Endothelial cell of umbilical vein (primary cell): Measurements from ENCODE around the gene OR10K1. TPM values are rescaled to one million over a fixed set of nuclear protein-coding genes. Genes with fewer than 3 reads are reported as not detected.

ENCODE experiments used
- BruUV-seq: library from RNA; stranded (reverse); fragments of 400-500 nt; replicated peaks from 2 replicates; lab custom pipeline; 2021; lab: Mats Ljungman, UMichigan
- CTCF ChIA-PET: fragments of 300-600, 350-600 bp; sonication (Branson Sonifier 250); formaldehyde crosslinking; loops from one replicate; lab custom pipeline; 2021; ENCODE audit warnings: antibody characterized with exemption, inconsistent platforms; lab: Charles Lee
- POLR2A ChIA-PET: fragments of 300-600, 350-600 bp; sonication (Branson Sonifier 250); formaldehyde crosslinking; loops from one replicate; lab custom pipeline; 2021; ENCODE audit warnings: antibody characterized with exemption, inconsistent platforms; lab: Charles Lee
- DNase-seq: peaks from one replicate; pipeline ENCODE4 v3.0.0-alpha.2; 2011; ENCODE audit warnings: low read depth, low spot score
- FAIRE-seq: peaks from 2 replicates; lab custom pipeline; 2011; peaks lifted over from hg19 to GRCh38; lab: Jason Lieb, UNC
- H2AFZ ChIP-seq: 2 replicates; pipeline ENCODE4 v1.6.0; 2012; ENCODE audit warnings: low read depth, low read length, control low read depth, inconsistent platforms
- H3K27ac ChIP-seq: 2 replicates; pipeline ENCODE4 v1.5.1; 2011; ENCODE audit warnings: low read depth, mild to moderate bottlenecking, control low read depth, low read length, moderate library complexity; ENCODE audit not compliant: insufficient read depth
- H3K27me3 ChIP-seq, 2 experiments: 2 replicates each; pipeline versions ENCODE4 v1.6.0 to v1.6.1; 2011; ENCODE audit warnings: low read length in 2 of 2, mixed read lengths in 1 of 2; ENCODE audit not compliant: control insufficient read depth in 2 of 2, insufficient read depth in 2 of 2
- H3K36me3 ChIP-seq, 2 experiments: 2 replicates in 1 of 2; 3 replicates in 1 of 2; pipeline ENCODE4 v1.5.1; 2011; ENCODE audit warnings: low read length in 2 of 2, mild to moderate bottlenecking in 1 of 2, moderate library complexity in 1 of 2; ENCODE audit not compliant: control insufficient read depth in 2 of 2, insufficient read depth in 2 of 2; ENCODE audit errors: extremely low read depth in 1 of 2
- H3K4me1 ChIP-seq: 3 replicates; pipeline ENCODE4 v1.5.1; 2011; ENCODE audit warnings: mild to moderate bottlenecking, low read length; ENCODE audit not compliant: control insufficient read depth, insufficient read depth; ENCODE audit errors: extremely low read depth
- H3K4me2 ChIP-seq: 2 replicates; pipeline ENCODE4 v1.6.1; 2011; ENCODE audit warnings: low read length, control low read depth, mixed read lengths; ENCODE audit not compliant: insufficient read depth
- H3K4me3 ChIP-seq, 3 experiments: fragments of 200-600 bp in 1 of 3; sonication (generic), shearing (Covaris generic) in 1 of 3; replicated peaks in 1 of 3; 2 replicates each; pipeline ENCODE4 v1.5.1; 2011 to 2016; ENCODE audit warnings: control low read depth in 3 of 3, low read length in 3 of 3, mild to moderate bottlenecking in 2 of 3, inconsistent platforms in 1 of 3, low read depth in 1 of 3, moderate library complexity in 1 of 3; ENCODE audit not compliant: insufficient read depth in 1 of 3
- H3K79me2 ChIP-seq: 2 replicates; pipeline ENCODE4 v1.6.0; 2012; ENCODE audit warnings: low read length, inconsistent platforms; ENCODE audit not compliant: control insufficient read depth, insufficient read depth
- H3K9ac ChIP-seq: replicated peaks from 2 replicates; pipeline ENCODE3; 2011; ENCODE audit warnings: low read length, control low read depth; ENCODE audit not compliant: insufficient read depth; ENCODE audit errors: extremely low read depth
- H3K9me1 ChIP-seq: replicated peaks from 3 replicates; pipeline ENCODE4 v1.6.0; 2011; ENCODE audit warnings: mild to moderate bottlenecking, low read length; ENCODE audit not compliant: control insufficient read depth, insufficient read depth; ENCODE audit errors: extremely low read depth
- H3K9me3 ChIP-seq: replicated peaks from 2 replicates; pipeline ENCODE4 v1.5.1; 2012; ENCODE audit warnings: low read length, inconsistent platforms; ENCODE audit not compliant: control insufficient read depth, insufficient read depth
- H4K20me1 ChIP-seq: replicated peaks from 2 replicates; pipeline ENCODE3; 2011; ENCODE audit warnings: mild to moderate bottlenecking, low read length; ENCODE audit not compliant: control insufficient read depth, insufficient read depth; ENCODE audit errors: extremely low read depth
- EZH2 ChIP-seq: IDR thresholded peaks from 2 replicates; pipeline ENCODE4 v1.6.1; 2012; ENCODE audit warnings: borderline replicate concordance, low read depth, mild to moderate bottlenecking, moderate library complexity, low read length, inconsistent platforms; ENCODE audit not compliant: severe bottlenecking
- FOS ChIP-seq: IDR thresholded peaks from 2 replicates; pipeline ENCODE4 v1.6.1; 2011; ENCODE audit warnings: mild to moderate bottlenecking, low read length, moderate library complexity, borderline replicate concordance; ENCODE audit not compliant: insufficient read depth
- GATA2 ChIP-seq: IDR thresholded peaks from 2 replicates; pipeline ENCODE4 v1.7.0; 2011; ENCODE audit warnings: low read depth, mild to moderate bottlenecking, moderate library complexity, mixed read lengths, low read length; ENCODE audit not compliant: insufficient read length, insufficient read depth
- JUN ChIP-seq: IDR thresholded peaks from 2 replicates; pipeline ENCODE4 v1.6.1; 2011; ENCODE audit warnings: borderline replicate concordance, low read depth; ENCODE audit not compliant: insufficient read length, insufficient read depth
- MYC ChIP-seq: IDR thresholded peaks from one replicate; pipeline ENCODE4 v1.6.1; 2011; ENCODE audit warnings: mild to moderate bottlenecking, low read depth, low read length
- POLR2A ChIP-seq: IDR thresholded peaks from 2 replicates; pipeline ENCODE4 v1.6.1; 2012; ENCODE audit warnings: low read depth, mild to moderate bottlenecking, control low read depth, low read length
- POLR2AphosphoS5 ChIP-seq: IDR thresholded peaks from 2 replicates; pipeline ENCODE4 v1.6.1; 2012; ENCODE audit warnings: low read depth, mild to moderate bottlenecking, control low read depth, low read length, moderate library complexity; ENCODE audit not compliant: insufficient read depth
- dilution Hi-C: fragments of 300-500 bp; cut with MboI; formaldehyde crosslinking; loops from one replicate; pipeline ENCODE4 v1.15.0; 2019; ENCODE audit warnings: low sequenced_read_pairs; ENCODE audit not compliant: extremely low pct_ligation_motif_present
- intact Hi-C: fragments of 100-400 bp; cut with micrococcal nuclease; formaldehyde crosslinking; loops from one replicate; pipeline ENCODE4 v1.10.0; 2022
- polyA plus RNA-seq, 4 experiments: library from polyadenylated mRNA; depleted of rRNA in 3 of 4; stranded (reverse) in 3 of 4; unstranded in 1 of 4; fragments of >200 nt; gene quantifications; 2 replicates each; pipeline versions ENCODE4 v1.2.1 to v1.2.3, GENCODE V29; 2011 to 2012; ENCODE audit warnings: missing spikeins in 1 of 4
- total RNA-seq: library from RNA; stranded (reverse); gene quantifications from 2 replicates; pipeline ENCODE4 v1.2.3, GENCODE V29; 2021
- TF ChIP-seq, protein P1 (sequence below): IDR thresholded peaks from 2 replicates; pipeline ENCODE4 v1.6.1; 2011; ENCODE audit not compliant: insufficient read depth, insufficient read length
- TF ChIP-seq, protein P2 (sequence below), 2 donors: IDR thresholded peaks; 1 replicate in 1 of 2; 2 replicates in 1 of 2; pipeline ENCODE4 v1.5.1; 2011; ENCODE audit warnings: low read length in 2 of 2, mild to moderate bottlenecking in 2 of 2, moderate library complexity in 2 of 2, control low read depth in 1 of 2, inconsistent platforms in 1 of 2, low read depth in 1 of 2; ENCODE audit not compliant: insufficient read depth in 1 of 2; ENCODE audit errors: extremely low read depth in 1 of 2

Gene OR10K1
- total and polyA plus RNA-seq, 2 donors (not counting 3 experiments of a cell fraction or from before 2014, with no cell fraction given): not detected

DNA sequence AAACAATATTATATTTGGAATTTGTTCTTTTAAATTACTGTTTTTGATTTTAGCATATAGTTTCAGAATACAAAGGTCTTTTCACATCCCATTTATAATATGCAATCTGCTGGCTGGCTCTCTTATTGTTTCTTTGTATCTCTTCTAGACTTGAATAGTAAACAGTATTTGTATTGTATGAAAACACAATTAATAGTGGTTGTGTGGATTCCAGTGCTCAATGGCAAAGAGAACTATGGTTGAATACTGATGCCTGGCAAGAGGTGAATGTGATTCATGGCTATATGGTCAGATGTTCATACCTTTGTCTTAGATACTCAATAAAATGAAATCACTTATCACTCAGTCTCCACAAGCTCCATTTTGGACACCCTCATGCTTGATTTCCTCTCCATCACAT, 55.3 kb downstream of the OR10K1 start:
- no peak for DNase-seq
- dilution Hi-C loops: no loop called here
- H3K4me3 ChIP-seq: no peak overlapping the region
- BruUV-seq: no TSS peak
- no peak overlapping the region for H2AFZ ChIP-seq
- CTCF ChIA-PET: no interaction called here
- no peak overlapping the region for H3K9ac ChIP-seq
- no peaks in the 10 kb centered on the region for H3K4me1 ChIP-seq
- POLR2A ChIA-PET: no interaction called here
- no peaks in the 10 kb centered on the region for H4K20me1 ChIP-seq
- intact Hi-C loops: no loop called here
- H3K27ac ChIP-seq: no peak overlapping the region
- no peak overlapping the region for H3K4me2 ChIP-seq
- no peak for FAIRE-seq
- no peaks in the 10 kb centered on the region for H3K79me2 ChIP-seq
- H3K36me3 ChIP-seq: no peaks in the 10 kb centered on the region
- H3K9me1 ChIP-seq: no peaks in the 10 kb centered on the region
- no peak for TF ChIP-seq MYC
- no peak for TF ChIP-seq GATA2
- TF ChIP-seq FOS: no peak
- TF ChIP-seq POLR2A: no peak
- no peak for TF ChIP-seq POLR2AphosphoS5
- no peak for TF ChIP-seq JUN
- TF ChIP-seq, protein P1, sequence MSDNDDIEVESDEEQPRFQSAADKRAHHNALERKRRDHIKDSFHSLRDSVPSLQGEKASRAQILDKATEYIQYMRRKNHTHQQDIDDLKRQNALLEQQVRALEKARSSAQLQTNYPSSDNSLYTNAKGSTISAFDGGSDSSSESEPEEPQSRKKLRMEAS: no peak
- TF ChIP-seq, protein P2, sequence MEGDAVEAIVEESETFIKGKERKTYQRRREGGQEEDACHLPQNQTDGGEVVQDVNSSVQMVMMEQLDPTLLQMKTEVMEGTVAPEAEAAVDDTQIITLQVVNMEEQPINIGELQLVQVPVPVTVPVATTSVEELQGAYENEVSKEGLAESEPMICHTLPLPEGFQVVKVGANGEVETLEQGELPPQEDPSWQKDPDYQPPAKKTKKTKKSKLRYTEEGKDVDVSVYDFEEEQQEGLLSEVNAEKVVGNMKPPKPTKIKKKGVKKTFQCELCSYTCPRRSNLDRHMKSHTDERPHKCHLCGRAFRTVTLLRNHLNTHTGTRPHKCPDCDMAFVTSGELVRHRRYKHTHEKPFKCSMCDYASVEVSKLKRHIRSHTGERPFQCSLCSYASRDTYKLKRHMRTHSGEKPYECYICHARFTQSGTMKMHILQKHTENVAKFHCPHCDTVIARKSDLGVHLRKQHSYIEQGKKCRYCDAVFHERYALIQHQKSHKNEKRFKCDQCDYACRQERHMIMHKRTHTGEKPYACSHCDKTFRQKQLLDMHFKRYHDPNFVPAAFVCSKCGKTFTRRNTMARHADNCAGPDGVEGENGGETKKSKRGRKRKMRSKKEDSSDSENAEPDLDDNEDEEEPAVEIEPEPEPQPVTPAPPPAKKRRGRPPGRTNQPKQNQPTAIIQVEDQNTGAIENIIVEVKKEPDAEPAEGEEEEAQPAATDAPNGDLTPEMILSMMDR (IDR thresholded peaks at IDR 0.05; ENCODE audit: extremely low read depth in 1 of 2, insufficient read depth in 1 of 2, low read depth in 1 of 2, low read length in 2 of 2): no peak
- TF ChIP-seq EZH2: no peak
- no peaks in the 10 kb centered on the region for H3K27me3 ChIP-seq
- H3K9me3 ChIP-seq: no peaks in the 10 kb centered on the region

Other genes starting within 250 kb of the OR10K1 start
- gene CD1A, start 207.4 kb upstream of the OR10K1 start, total RNA-seq: not detected in 2 replicates
- not detected in 2 replicates for gene CD1A, start 207.4 kb upstream of the OR10K1 start, polyA plus RNA-seq
- gene CD1C, start 171.9 kb upstream of the OR10K1 start, total RNA-seq: not detected in 2 replicates
- not detected in 2 replicates for gene CD1C, start 171.9 kb upstream of the OR10K1 start, polyA plus RNA-seq
- not detected in 2 replicates for gene CD1B, start 130.3 kb upstream of the OR10K1 start, total RNA-seq
- gene CD1B, start 130.3 kb upstream of the OR10K1 start, polyA plus RNA-seq: not detected in 2 replicates
- not detected in 2 replicates for gene CD1E, start 107.9 kb upstream of the OR10K1 start, total RNA-seq
- not detected in 2 replicates for gene CD1E, start 107.9 kb upstream of the OR10K1 start, polyA plus RNA-seq
- not detected in 2 replicates for gene OR10T2, start 62.4 kb upstream of the OR10K1 start, total RNA-seq
- gene OR10T2, start 62.4 kb upstream of the OR10K1 start, polyA plus RNA-seq: not detected in 2 replicates
- gene OR10K2, start 35.6 kb upstream of the OR10K1 start, total RNA-seq: not detected in 2 replicates
- gene OR10K2, start 35.6 kb upstream of the OR10K1 start, polyA plus RNA-seq: not detected in 2 replicates
- not detected in 2 replicates for gene OR10R2, start 10.4 kb downstream of the OR10K1 start, total RNA-seq
- gene OR10R2, start 10.4 kb downstream of the OR10K1 start, polyA plus RNA-seq: not detected in 2 replicates
- gene OR6Y1, start 92.6 kb downstream of the OR10K1 start, total RNA-seq: not detected in 2 replicates
- not detected in 2 replicates for gene OR6Y1, start 92.6 kb downstream of the OR10K1 start, polyA plus RNA-seq
- gene OR6P1, start 108.7 kb downstream of the OR10K1 start, total RNA-seq: not detected in 2 replicates
- gene OR6P1, start 108.7 kb downstream of the OR10K1 start, polyA plus RNA-seq: not detected in 2 replicates
- not detected in 2 replicates for gene OR10X1, start 118.1 kb downstream of the OR10K1 start, total RNA-seq
- not detected in 2 replicates for gene OR10X1, start 118.1 kb downstream of the OR10K1 start, polyA plus RNA-seq
- gene OR10Z1, start 143.4 kb downstream of the OR10K1 start, total RNA-seq: not detected in 2 replicates
- gene OR10Z1, start 143.4 kb downstream of the OR10K1 start, polyA plus RNA-seq: not detected in 2 replicates
- 0.48 and 0.84 TPM in 2 replicates for gene SPTA1, start 224.9 kb downstream of the OR10K1 start, total RNA-seq
- gene SPTA1, start 224.9 kb downstream of the OR10K1 start, polyA plus RNA-seq: 0.01 and 0.11 TPM in 2 replicates
- not detected in 2 replicates for gene OR6K2, start 238.8 kb downstream of the OR10K1 start, total RNA-seq
- not detected in 2 replicates for gene OR6K2, start 238.8 kb downstream of the OR10K1 start, polyA plus RNA-seq